ENCODE measurements around the gene ZYG11B.

- TF ChIP-seq CTCF (IDR thresholded peaks at IDR 0.05): no peak
- TF ChIP-seq EP300 (IDR thresholded peaks at IDR 0.05): no peak
- no peak for TF ChIP-seq POLR2AphosphoS5 (IDR thresholded peaks at IDR 0.05)
- TF ChIP-seq POLR2A (IDR thresholded peaks at IDR 0.05): no peak
Measured at GRCh38 chr1:52677076-52677806, 49.0 kb upstream of the ZYG11B start.

All from gastroesophageal sphincter (tissue), 3 donors.